Measurements from ENCODE around the gene PLA2G4E. TPM values are rescaled to one million over a fixed set of nuclear protein-coding genes. Genes with fewer than 3 reads are reported as not detected.

Gene PLA2G4E
- total RNA-seq, 1 experiment from 2014 or later = not detected

GRCh38 chr15:41987246-41987924 lies 33.5 kb downstream of the PLA2G4E start (continued):
- TF ChIP-seq POLR2AphosphoS5 (IDR thresholded peaks at IDR 0.05; ENCODE audit: low read depth, low read length) (no peak), YY1 (IDR thresholded peaks at IDR 0.05; ENCODE audit: extremely low read depth, insufficient replicate concordance, low read depth, low read length) (no peak)

GRCh38 chr15:41985236-41986160 lies 35.3 kb downstream of the PLA2G4E start:
- RAD21 ChIA-PET (ENCODE audit: low non-redundant PET in 1 of 2, low total read pairs in 2 of 2, uncharacterized antibody in 2 of 2, unreplicated experiment in 2 of 2) = no interaction called here

More at GRCh38 chr15:41985236-41986160, 35.3 kb downstream of the PLA2G4E start:
- Histone ChIP-seq H3K9me2 (ENCODE audit: insufficient read depth) (no peaks in the 10 kb centered on the region), H3K4me3 (replicated peaks in 1 of 2; ENCODE audit: low read depth in 1 of 2, low read length in 2 of 2) (no peak overlapping the region), H3K36me3 (ENCODE audit: control insufficient read depth in 1 of 2, insufficient read depth in 2 of 2, low read length in 2 of 2) (no peaks in the 10 kb centered on the region), H4K20me1 (ENCODE audit: insufficient read depth) (no peaks in the 10 kb centered on the region), H3K27me3 (ENCODE audit: insufficient read depth, low read length) (no peaks in the 10 kb centered on the region), H2AFZ (ENCODE audit: low read depth, low read length, poor library complexity, severe bottlenecking) (no peak overlapping the region), H3K9me3 (ENCODE audit: control insufficient read depth in 1 of 2, insufficient read depth in 1 of 2, low read depth in 1 of 2, low read length in 2 of 2) (no peaks in the 10 kb centered on the region), H3K79me2 (ENCODE audit: insufficient read depth, low read length) (no peaks in the 10 kb centered on the region), H3K4me1 (ENCODE audit: control insufficient read depth in 1 of 2, insufficient read depth in 2 of 2, low read length in 2 of 2) (no peaks in the 10 kb centered on the region), H3K27ac (ENCODE audit: low read depth, low read length) (no peak overlapping the region), H3K4me2 (ENCODE audit: low read length) (no peak overlapping the region), H3K9ac (ENCODE audit: low read length) (no peak overlapping the region)
- TF ChIP-seq, protein P1, sequence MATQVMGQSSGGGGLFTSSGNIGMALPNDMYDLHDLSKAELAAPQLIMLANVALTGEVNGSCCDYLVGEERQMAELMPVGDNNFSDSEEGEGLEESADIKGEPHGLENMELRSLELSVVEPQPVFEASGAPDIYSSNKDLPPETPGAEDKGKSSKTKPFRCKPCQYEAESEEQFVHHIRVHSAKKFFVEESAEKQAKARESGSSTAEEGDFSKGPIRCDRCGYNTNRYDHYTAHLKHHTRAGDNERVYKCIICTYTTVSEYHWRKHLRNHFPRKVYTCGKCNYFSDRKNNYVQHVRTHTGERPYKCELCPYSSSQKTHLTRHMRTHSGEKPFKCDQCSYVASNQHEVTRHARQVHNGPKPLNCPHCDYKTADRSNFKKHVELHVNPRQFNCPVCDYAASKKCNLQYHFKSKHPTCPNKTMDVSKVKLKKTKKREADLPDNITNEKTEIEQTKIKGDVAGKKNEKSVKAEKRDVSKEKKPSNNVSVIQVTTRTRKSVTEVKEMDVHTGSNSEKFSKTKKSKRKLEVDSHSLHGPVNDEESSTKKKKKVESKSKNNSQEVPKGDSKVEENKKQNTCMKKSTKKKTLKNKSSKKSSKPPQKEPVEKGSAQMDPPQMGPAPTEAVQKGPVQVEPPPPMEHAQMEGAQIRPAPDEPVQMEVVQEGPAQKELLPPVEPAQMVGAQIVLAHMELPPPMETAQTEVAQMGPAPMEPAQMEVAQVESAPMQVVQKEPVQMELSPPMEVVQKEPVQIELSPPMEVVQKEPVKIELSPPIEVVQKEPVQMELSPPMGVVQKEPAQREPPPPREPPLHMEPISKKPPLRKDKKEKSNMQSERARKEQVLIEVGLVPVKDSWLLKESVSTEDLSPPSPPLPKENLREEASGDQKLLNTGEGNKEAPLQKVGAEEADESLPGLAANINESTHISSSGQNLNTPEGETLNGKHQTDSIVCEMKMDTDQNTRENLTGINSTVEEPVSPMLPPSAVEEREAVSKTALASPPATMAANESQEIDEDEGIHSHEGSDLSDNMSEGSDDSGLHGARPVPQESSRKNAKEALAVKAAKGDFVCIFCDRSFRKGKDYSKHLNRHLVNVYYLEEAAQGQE (IDR thresholded peaks at IDR 0.05; ENCODE audit: low read depth) = no peak
- TF ChIP-seq RAD21 (IDR thresholded peaks at IDR 0.05; ENCODE audit: low read depth) (no peak), SIN3A (IDR thresholded peaks at IDR 0.05; ENCODE audit: low read depth) (no peak), TCF7L2 (IDR thresholded peaks at IDR 0.05; ENCODE audit: borderline replicate concordance, extremely low read depth, insufficient read depth, insufficient read length) (no peak), FOSL1 (IDR thresholded peaks at IDR 0.05; ENCODE audit: low read depth) (no peak), EZH2 (IDR thresholded peaks at IDR 0.05) (no peak), JUND (IDR thresholded peaks at IDR 0.05) (no peak), ZNF274 (IDR thresholded peaks at IDR 0.05; ENCODE audit: low read depth, low read length) (no peak), ELF1 (IDR thresholded peaks at IDR 0.05; ENCODE audit: borderline replicate concordance, low read depth) (no peak), CBX3 (IDR thresholded peaks at IDR 0.05; ENCODE audit: low read depth) (no peak), EGR1 (IDR thresholded peaks at IDR 0.05; ENCODE audit: low read depth) (no peak), SP1 (IDR thresholded peaks at IDR 0.05; ENCODE audit: low read depth) (no peak)
- TF ChIP-seq, protein P2, sequence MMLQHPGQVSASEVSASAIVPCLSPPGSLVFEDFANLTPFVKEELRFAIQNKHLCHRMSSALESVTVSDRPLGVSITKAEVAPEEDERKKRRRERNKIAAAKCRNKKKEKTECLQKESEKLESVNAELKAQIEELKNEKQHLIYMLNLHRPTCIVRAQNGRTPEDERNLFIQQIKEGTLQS (IDR thresholded peaks at IDR 0.05) = no peak
- TF ChIP-seq, protein P3, sequence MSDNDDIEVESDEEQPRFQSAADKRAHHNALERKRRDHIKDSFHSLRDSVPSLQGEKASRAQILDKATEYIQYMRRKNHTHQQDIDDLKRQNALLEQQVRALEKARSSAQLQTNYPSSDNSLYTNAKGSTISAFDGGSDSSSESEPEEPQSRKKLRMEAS (IDR thresholded peaks at IDR 0.05) = no peak
- ATAC-seq (no peak), DNase-seq (ENCODE audit: low read depth, low spot score) (no peak)
- CTCF ChIA-PET = interaction anchor here (2.4 kb wide), 1 partner anchor 13 kb away, joined by 7 read pairs; the partner anchor contains the start of gene EHD4
- POLR2A ChIA-PET = no interaction called here
- no TSS peak for BruUV-seq (replicated peaks)
- intact Hi-C loops (cut with micrococcal nuclease) = no loop called here

Measured in HCT116 (cell line).